Measurements from ENCODE around the gene TRIM16.
"Not testable (repeated sequence)": the region's sequence is repeated elsewhere in the genome, so short reads cannot be mapped to it uniquely, and the experiment has no call there.

TRIM16 gene

DNA sequence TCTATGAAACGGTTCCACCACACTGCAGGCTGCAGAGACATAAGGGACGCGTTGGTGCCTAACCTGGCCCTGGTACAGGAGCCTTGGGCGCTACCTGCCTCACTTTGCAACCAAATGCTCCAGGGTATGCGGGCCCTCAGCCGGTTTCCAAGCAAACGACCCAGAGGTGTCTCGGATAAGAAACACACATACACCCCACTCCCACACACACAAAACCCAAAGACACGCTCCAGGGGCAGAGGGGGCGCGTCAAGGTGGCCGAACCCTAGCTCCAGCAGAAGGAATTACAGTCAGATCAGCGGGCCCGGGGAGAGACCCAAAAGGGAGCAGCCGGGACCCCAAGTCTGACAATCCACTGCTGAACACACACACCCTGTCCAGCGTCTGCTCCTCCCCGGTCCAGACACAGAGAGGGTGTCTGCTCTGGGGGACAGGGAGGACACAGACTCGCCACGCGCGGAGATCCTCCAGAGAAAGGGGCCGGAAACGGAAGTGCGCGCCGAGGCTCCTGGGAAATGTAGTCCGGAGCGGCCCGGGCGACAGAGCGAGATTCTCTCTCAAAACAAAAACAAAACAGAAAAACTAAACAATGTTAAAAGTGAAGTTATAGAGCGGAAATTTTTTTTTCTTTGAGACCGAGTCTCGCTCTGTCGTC, at the start of gene TRIM16:
TRIM16 (minus strand) TSS at position 488 of the 655 bp plus-strand sequence. CDS start 32,702 bp downstream, outside the sequence.
- TF ChIP-seq GATA3, GATA2 (IDR thresholded peaks at IDR 0.05; ENCODE audit: low read depth, low read length): not testable (repeated sequence)

DNA sequence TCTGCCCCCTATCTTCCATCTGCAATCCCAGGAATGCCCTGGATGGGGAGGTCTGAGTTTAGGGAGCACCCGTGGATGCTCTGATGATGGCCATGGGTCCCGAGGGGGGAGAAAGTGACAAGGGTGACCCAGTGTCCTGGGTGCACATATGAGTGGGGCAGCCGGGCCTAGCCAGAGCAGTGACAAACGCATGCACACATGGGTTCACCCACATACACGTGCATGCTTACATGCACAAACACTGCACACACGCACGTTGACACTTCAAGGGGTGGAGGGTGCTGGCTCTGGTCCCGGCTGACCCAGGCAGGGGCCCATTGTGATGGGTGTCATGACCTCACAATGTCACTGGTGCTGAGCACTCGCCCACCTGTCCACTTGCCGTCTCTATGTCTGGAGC, 47.8 kb upstream of the TRIM16 start, which contains the start of gene TBC1D26:
TBC1D26 (plus strand) TSS at position 384 of the 400 bp plus-strand sequence. CDS start 3,066 bp downstream, outside the sequence.
- not testable (repeated sequence) for TF ChIP-seq GATA3, GATA2 (IDR thresholded peaks at IDR 0.05; ENCODE audit: low read depth, low read length)

GRCh38 chr17:15699413-15699924, 15.4 kb upstream of the TRIM16 start, which contains the start of gene ZNF286A:
TSS of gene ZNF286A (plus strand) at chr17:15699752. CDS start at chr17:15700330, 578 bp downstream.
- not testable (repeated sequence) for TF ChIP-seq GATA3, GATA2 (IDR thresholded peaks at IDR 0.05; ENCODE audit: low read depth, low read length)

GRCh38 chr17:15663691-15664090, 20.4 kb downstream of the TRIM16 start:
- TF ChIP-seq GATA3 (IDR thresholded peaks at IDR 0.05; ENCODE audit: low read depth, low read length) = no peak
- TF ChIP-seq GATA2 (IDR thresholded peaks at IDR 0.05; ENCODE audit: low read depth, low read length) = no peak

DNA sequence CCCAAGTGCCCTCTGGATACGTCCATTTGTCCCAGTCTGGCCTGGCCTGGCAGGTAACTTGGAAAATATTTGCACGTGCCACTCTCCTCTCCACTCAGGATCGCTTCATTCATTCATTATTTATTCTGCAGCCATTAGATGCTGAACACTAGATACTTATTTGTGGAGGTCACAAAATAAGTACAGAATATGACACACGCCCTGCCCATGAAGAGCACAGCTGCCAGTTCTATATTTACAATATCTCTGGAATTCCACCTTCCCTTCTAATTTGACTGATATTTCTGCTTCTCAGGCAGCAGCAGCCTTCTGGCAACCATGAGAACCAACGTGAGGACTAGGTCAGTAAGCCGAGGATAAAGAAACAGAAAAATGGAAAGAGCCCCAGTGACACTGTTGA, 20.9 kb downstream of the TRIM16 start:
- no peak for TF ChIP-seq GATA3 (IDR thresholded peaks at IDR 0.05; ENCODE audit: low read depth, low read length)
- no peak for TF ChIP-seq GATA2 (IDR thresholded peaks at IDR 0.05; ENCODE audit: low read depth, low read length)

DNA sequence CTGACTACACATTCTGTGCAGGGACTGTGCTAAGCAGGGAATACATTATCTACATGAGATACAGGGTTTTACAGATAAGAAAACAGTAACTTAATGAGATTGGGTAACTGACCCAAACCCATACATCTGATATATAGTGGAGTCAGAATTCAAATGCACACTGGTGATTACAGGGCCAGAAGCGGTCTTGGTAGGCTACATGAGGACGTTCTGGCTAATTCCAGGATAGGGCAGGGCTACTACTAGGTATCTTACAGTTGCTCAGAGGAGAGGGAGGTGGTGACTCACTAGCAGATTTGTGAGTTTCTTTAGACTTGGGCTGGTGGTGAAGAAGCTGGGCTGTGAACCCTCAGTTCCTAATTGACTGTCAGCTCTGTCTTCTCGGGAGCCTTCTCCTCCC, 21.4 kb downstream of the TRIM16 start:
- TF ChIP-seq GATA3 (IDR thresholded peaks at IDR 0.05; ENCODE audit: low read depth, low read length) = no peak
- TF ChIP-seq GATA2 (IDR thresholded peaks at IDR 0.05; ENCODE audit: low read depth, low read length) = no peak

- TF ChIP-seq GATA2 (IDR thresholded peaks at IDR 0.05; ENCODE audit: low read depth, low read length) (no peak), GATA3 (IDR thresholded peaks at IDR 0.05; ENCODE audit: low read depth, low read length) (no peak)
Observed at GRCh38 chr17:15660077-15660476, 24.0 kb downstream of the TRIM16 start.

DNA sequence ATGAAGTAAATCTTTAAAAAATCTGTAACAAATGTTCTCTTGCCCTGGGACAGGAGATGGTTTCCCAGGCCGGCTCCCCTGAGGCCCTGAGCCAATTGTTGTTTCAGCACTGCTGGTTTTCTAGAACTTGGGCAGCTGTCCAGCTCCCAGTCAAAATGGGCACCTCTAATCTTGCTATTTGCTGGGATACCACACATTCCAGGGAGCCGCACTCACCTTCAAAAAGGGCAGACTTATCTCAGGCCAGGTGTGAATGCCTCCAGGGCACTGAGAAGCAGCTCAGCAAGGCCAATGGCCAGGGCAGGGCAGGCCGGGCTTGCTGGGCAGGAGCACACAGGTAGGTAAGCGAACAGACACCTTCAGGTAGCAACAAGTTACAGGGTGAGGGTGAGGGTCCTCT, 24.4 kb downstream of the TRIM16 start:
- TF ChIP-seq GATA2 (IDR thresholded peaks at IDR 0.05; ENCODE audit: low read depth, low read length) (no peak), GATA3 (IDR thresholded peaks at IDR 0.05; ENCODE audit: low read depth, low read length) (no peak)

GRCh38 chr17:15659236-15659635, 24.9 kb downstream of the TRIM16 start:
- no peak for TF ChIP-seq GATA3 (IDR thresholded peaks at IDR 0.05; ENCODE audit: low read depth, low read length)
- no peak for TF ChIP-seq GATA2 (IDR thresholded peaks at IDR 0.05; ENCODE audit: low read depth, low read length)

- no peak for TF ChIP-seq GATA2 (IDR thresholded peaks at IDR 0.05; ENCODE audit: low read depth, low read length)
- TF ChIP-seq GATA3 (IDR thresholded peaks at IDR 0.05; ENCODE audit: low read depth, low read length) = no peak
Observed at GRCh38 chr17:15658296-15658695, 25.8 kb downstream of the TRIM16 start.

- no peak for TF ChIP-seq GATA3 (IDR thresholded peaks at IDR 0.05; ENCODE audit: low read depth, low read length)
- no peak for TF ChIP-seq GATA2 (IDR thresholded peaks at IDR 0.05; ENCODE audit: low read depth, low read length)
Observed at GRCh38 chr17:15657868-15658267, 26.2 kb downstream of the TRIM16 start.

DNA sequence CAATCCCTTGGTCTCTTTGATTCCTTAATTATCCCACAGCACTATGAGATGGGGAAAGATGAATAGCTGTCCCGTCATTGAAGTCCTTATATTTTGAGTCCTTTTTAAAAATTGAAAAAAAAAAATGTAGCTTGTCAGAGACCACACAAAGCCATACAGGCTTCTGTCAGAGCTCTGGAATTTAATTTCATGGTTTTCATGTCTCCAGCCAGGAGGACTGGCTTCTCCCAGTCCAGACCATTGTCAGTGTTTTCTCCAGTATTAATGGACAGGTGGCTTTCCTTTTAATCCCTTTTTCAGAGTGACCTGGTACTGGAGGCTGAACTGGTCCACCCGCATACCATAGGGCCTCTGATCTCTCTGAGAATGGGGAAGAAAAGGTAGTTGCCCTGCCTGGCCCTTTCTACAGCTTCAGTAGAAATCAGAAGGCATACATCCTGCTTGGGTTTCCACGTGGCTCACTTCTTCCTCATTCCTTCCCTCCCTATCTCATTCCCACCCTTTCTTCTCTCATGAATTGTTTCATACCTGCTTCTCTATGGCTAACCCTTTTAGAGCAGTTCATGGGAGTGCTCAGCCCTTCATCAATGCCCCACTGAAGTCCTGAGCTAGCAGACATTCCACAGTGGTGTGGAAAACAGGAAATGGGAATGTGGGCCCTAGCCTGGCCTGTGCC, 29.1 kb downstream of the TRIM16 start:
- TF ChIP-seq GATA3 (IDR thresholded peaks at IDR 0.05; ENCODE audit: low read depth, low read length) (no peak), GATA2 (IDR thresholded peaks at IDR 0.05; ENCODE audit: low read depth, low read length) (no peak)

DNA sequence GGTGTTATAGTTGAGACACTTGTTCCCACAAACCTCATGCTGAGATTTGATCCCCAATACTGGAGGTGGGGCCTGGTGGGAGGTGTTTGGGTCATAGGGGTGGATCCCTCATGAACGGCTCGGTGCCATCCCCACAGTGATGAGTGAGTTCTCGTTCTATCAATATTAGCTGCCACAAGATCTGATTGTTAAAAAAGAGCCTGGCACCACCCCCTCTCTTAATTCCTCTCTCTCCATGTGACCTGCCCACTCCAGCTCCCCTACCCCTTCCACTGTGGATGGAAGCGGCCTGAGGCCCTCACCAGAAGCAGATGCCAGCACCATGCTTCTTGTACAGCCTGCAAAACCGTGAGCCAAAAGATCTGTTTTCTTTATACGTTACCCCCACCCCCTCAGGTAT, 31.2 kb downstream of the TRIM16 start:
- TF ChIP-seq GATA3 (IDR thresholded peaks at IDR 0.05; ENCODE audit: low read depth, low read length) (no peak), GATA2 (IDR thresholded peaks at IDR 0.05; ENCODE audit: low read depth, low read length) (no peak)

- TF ChIP-seq GATA3 (IDR thresholded peaks at IDR 0.05; ENCODE audit: low read depth, low read length) (no peak), GATA2 (IDR thresholded peaks at IDR 0.05; ENCODE audit: low read depth, low read length) (no peak)
Observed at GRCh38 chr17:15651583-15652110, 32.5 kb downstream of the TRIM16 start.
